Naive thymus-derived CD8-positive, alpha-beta T cell (primary cell): ENCODE measurements around the gene OR2A7. TPM values are rescaled to one million over a fixed set of nuclear protein-coding genes. Genes with fewer than 3 reads are reported as not detected.
"Not testable (repeated sequence)": the region's sequence is repeated elsewhere in the genome, so short reads cannot be mapped to it uniquely, and the experiment has no call there.

Source experiments
- ATAC-seq, 2 donors: fragments of 150-1000 bp; cut with Tn5 transposase in 1 of 2; sonication (Bioruptor Pico), chemical (Tn5 transposase) in 1 of 2; 1 replicate in 1 of 2; 2 replicates in 1 of 2; pipeline ENCODE4 v1.10.0; 2021; ENCODE audit warnings: mild to moderate bottlenecking in 2 of 2, moderate library complexity in 2 of 2
- POLR2A ChIA-PET: fragments of 350-600 bp; sonication (Branson Sonifier 250); formaldehyde crosslinking; loops from one replicate; lab custom pipeline; 2021; ENCODE audit warnings: antibody characterized with exemption; lab: Charles Lee
- DNase-seq, 10 donors: peaks; one replicate each; pipeline versions ENCODE4 v3.0.0 to v3.0.0-alpha.2; 2020 to 2022
- H3K27ac Mint-ChIP-seq, 10 donors: one replicate each; pipeline ENCODE4 v1.8.0; 2020 to 2022; ENCODE audit warnings: mild to moderate bottlenecking in 10 of 10, mixed read lengths in 10 of 10, moderate library complexity in 4 of 10, inconsistent platforms in 1 of 10
- H3K27me3 Mint-ChIP-seq, 5 donors: one replicate each; pipeline ENCODE4 v1.8.0; 2021 to 2022; ENCODE audit warnings: mixed read lengths in 5 of 5
- H3K36me3 Mint-ChIP-seq, 3 donors: one replicate each; pipeline ENCODE4 v1.8.0; 2020 to 2022; ENCODE audit warnings: mixed read lengths in 3 of 3, mild to moderate bottlenecking in 2 of 3, inconsistent platforms in 1 of 3
- H3K4me1 Mint-ChIP-seq, 4 donors: one replicate each; pipeline ENCODE4 v1.8.0; 2021 to 2022; ENCODE audit warnings: mixed read lengths in 4 of 4
- H3K4me3 Mint-ChIP-seq, 10 donors: one replicate each; pipeline ENCODE4 v1.8.0; 2020 to 2022; ENCODE audit warnings: mild to moderate bottlenecking in 10 of 10, mixed read lengths in 10 of 10, moderate library complexity in 6 of 10, inconsistent platforms in 1 of 10
- H3K9me3 Mint-ChIP-seq, 9 donors: one replicate each; pipeline ENCODE4 v1.8.0; 2020 to 2022; ENCODE audit warnings: mixed read lengths in 9 of 9, mild to moderate bottlenecking in 3 of 9, inconsistent platforms in 1 of 9, moderate library complexity in 1 of 9
- polyA plus RNA-seq, 3 donors: library from polyadenylated mRNA; unstranded; fragments of 300-500 nt; fragmentation: Illumina TruSeq; gene quantifications; one replicate each; pipeline ENCODE4 v1.2.3, GENCODE V29; 2021
- total RNA-seq, 8 experiments: library from RNA in 2 of 8; stranded (reverse) in 2 of 8; gene quantifications; one replicate each; pipeline ENCODE4 v1.2.3 and lab custom pipeline; 2021 to 2026

Gene OR2A7
- total RNA-seq (1 to 10 TPM; 5.5 to 5.9 TPM), polyA plus RNA-seq (under 1 TPM; 0.23 to 0.74 (median 0.67) TPM), total RNA-seq (lab: John Stamatoyannopoulos, UW) (0 to 0.64 (median 0.07) reads per million in 6 experiments)

DNA sequence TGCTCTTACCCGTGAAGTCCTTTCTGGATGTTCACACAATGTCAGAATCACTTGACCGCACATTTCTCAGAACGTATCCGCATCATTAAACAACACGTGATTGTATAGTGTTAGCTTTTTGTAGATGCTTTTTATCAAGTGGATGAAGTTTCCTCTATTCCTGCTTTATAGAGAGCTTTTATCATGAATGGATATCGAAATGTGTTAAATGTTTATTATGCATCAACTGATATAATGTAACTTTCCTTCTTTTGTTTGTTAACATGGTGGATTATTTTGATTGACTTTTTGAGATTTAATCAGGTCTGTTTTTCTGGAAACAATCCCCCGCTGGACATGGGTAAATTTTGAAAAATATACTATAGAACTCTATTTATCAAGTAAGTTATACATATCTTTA is at the start of gene OR2A7:
Gene OR2A7 (minus strand): TSS at position 101 of the 400 bp plus-strand sequence. CDS start 5,164 bp downstream, outside the sequence.
- DNase-seq, H3K4me3 Mint-ChIP-seq, H3K9me3 Mint-ChIP-seq, POLR2A ChIA-PET, H3K36me3 Mint-ChIP-seq, H3K4me1 Mint-ChIP-seq, ATAC-seq, H3K27me3 Mint-ChIP-seq, H3K27ac Mint-ChIP-seq: not testable (repeated sequence)

DNA sequence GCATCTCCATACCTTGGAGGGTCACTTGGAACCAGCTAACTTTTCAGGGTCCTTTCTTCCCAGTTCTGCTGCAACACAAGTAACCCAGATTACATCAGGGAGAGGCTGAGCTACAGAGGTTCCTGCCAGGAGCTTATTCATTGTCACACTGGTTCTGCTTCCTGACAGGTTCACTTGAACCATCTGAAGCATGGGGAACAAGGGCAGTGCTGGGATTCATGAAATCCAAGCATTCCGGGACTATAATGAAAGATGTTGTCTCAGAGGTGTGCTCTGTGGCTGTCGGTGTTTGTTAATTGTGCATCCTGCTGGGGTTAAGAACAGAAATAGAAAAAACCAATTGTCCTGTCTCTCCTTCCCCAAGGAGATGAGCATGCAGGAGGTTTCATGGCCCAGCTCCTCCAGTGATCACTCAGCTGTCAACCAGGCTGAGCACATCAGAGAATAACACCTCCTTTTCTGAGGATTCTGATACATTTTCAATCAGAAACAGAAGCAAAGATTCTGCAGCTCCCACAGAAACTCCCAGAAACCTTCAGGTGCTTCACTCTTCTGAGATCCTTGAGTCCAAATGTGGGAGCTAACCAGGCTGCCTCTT is 47.4 kb upstream of the OR2A7 start, which contains the start of gene OR2A1:
Gene OR2A1 (plus strand): TSS at position 548 of the 598 bp plus-strand sequence. CDS start 5,706 bp downstream, outside the sequence.
- H3K4me1 Mint-ChIP-seq, POLR2A ChIA-PET, DNase-seq, ATAC-seq, H3K4me3 Mint-ChIP-seq, H3K9me3 Mint-ChIP-seq, H3K36me3 Mint-ChIP-seq, H3K27me3 Mint-ChIP-seq, H3K27ac Mint-ChIP-seq: not testable (repeated sequence)

- H3K27ac Mint-ChIP-seq, ATAC-seq, H3K9me3 Mint-ChIP-seq, DNase-seq, H3K4me1 Mint-ChIP-seq, H3K36me3 Mint-ChIP-seq, POLR2A ChIA-PET, H3K4me3 Mint-ChIP-seq, H3K27me3 Mint-ChIP-seq: not testable (repeated sequence)
Measured at GRCh38 chr7:144311218-144311617, 46.6 kb upstream of the OR2A7 start.

- H3K36me3 Mint-ChIP-seq, H3K4me3 Mint-ChIP-seq, H3K4me1 Mint-ChIP-seq, POLR2A ChIA-PET, ATAC-seq, DNase-seq, H3K27me3 Mint-ChIP-seq, H3K27ac Mint-ChIP-seq, H3K9me3 Mint-ChIP-seq: not testable (repeated sequence)
Measured at GRCh38 chr7:144309702-144310101, 45.1 kb upstream of the OR2A7 start.

DNA sequence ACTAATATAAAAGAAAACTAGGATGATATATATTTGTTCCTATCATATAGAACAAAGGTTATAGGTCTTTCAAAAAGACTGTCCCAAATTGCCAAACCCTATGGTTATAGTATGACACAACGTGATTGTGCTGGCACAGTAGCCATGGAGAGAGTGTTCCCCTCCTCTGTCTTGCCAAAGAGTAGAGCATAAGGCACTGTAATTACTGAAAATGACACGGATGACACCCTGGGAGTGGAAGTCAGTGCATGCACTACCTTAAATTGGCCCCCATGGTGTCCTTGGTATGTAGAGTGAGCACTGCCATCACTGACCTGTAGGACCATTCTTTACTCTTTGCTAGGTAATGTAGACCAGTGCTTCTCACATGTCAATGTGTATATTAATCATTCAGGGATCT is 40.6 kb upstream of the OR2A7 start:
- H3K36me3 Mint-ChIP-seq, ATAC-seq, H3K9me3 Mint-ChIP-seq, DNase-seq, H3K4me1 Mint-ChIP-seq, H3K4me3 Mint-ChIP-seq, POLR2A ChIA-PET, H3K27me3 Mint-ChIP-seq, H3K27ac Mint-ChIP-seq: not testable (repeated sequence)

- H3K9me3 Mint-ChIP-seq, ATAC-seq, H3K27ac Mint-ChIP-seq, H3K4me1 Mint-ChIP-seq, H3K36me3 Mint-ChIP-seq, H3K4me3 Mint-ChIP-seq, DNase-seq, POLR2A ChIA-PET, H3K27me3 Mint-ChIP-seq: not testable (repeated sequence)
Measured at GRCh38 chr7:144303607-144304006, 39.0 kb upstream of the OR2A7 start.

DNA sequence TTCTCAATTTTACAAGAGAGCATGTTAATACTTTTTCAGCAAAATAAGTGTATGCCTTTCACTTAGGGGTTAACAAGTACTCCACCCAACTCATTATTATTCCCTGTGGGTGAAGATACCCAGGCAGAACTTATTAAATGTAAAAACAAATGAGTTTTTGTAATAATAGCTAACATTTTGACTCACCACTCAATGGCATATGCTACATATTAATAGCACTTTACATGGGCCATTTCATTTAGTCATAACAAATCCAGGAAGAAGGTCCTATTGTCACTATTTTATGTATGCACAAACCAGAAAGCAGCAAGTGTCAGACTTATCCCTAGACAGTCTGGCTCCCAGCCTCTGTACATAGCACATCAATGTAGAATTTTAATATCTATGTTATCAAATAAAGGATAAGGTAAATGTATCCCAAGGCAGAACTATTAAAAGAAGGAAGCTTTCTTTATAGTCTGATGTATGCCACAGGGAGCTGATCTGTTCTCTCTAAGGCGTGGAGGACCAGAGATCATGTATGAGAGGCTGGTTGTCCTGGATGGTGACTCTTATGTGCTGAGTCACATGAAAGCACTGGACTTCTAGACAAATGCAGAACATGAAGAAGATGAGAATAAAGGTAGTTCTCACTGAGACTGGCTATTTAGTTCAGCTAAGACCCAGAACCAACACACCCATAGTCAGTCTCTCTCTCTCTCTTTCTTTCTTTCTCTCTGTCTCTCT is 38.1 kb upstream of the OR2A7 start:
- H3K27me3 Mint-ChIP-seq, POLR2A ChIA-PET, ATAC-seq, H3K36me3 Mint-ChIP-seq, H3K27ac Mint-ChIP-seq, H3K4me1 Mint-ChIP-seq, H3K9me3 Mint-ChIP-seq, DNase-seq, H3K4me3 Mint-ChIP-seq: not testable (repeated sequence)

- H3K4me3 Mint-ChIP-seq, H3K36me3 Mint-ChIP-seq, H3K27me3 Mint-ChIP-seq, H3K4me1 Mint-ChIP-seq, POLR2A ChIA-PET, DNase-seq, H3K27ac Mint-ChIP-seq, H3K9me3 Mint-ChIP-seq: not testable (repeated sequence)
- ATAC-seq = peak; percentile 80 to 82
Measured at GRCh38 chr7:144293794-144294499, 29.4 kb upstream of the OR2A7 start.

- H3K4me1 Mint-ChIP-seq, POLR2A ChIA-PET, H3K27me3 Mint-ChIP-seq, H3K9me3 Mint-ChIP-seq, H3K36me3 Mint-ChIP-seq, ATAC-seq, DNase-seq: not testable (repeated sequence)
- Mint-ChIP-seq H3K4me3 (peak overlapping the region in 2 of 10 donors; percentile 20 to 59), H3K27ac (peak overlapping the region in 4 of 10 donors; percentile 36 to 88 (median 71))
Measured at GRCh38 chr7:144292384-144293161, 28.0 kb upstream of the OR2A7 start.

DNA sequence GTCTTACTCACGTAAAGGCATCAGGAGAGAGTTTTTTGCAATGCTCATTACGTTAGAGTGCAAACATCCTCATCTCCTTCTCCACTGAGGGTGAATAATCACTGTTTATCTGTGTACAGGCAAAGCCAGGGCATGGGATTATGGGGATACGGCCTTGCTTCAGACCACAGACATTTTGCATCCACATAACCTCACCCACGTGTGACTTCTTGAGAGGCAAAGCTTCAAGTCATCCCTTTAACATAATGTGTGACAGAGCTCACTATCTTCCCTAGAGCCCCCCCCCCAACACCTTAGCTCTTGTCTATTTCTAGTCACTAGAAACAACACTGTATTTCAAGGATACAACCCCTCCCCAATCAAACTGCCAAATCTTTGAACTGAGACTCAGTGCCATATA is 27.0 kb upstream of the OR2A7 start:
- DNase-seq, POLR2A ChIA-PET: not testable (repeated sequence)

GRCh38 chr7:144287171-144287784 is 22.7 kb upstream of the OR2A7 start:
- H3K27ac Mint-ChIP-seq, H3K4me3 Mint-ChIP-seq, H3K9me3 Mint-ChIP-seq, H3K36me3 Mint-ChIP-seq, H3K27me3 Mint-ChIP-seq, H3K4me1 Mint-ChIP-seq, DNase-seq, POLR2A ChIA-PET: not testable (repeated sequence)
- ATAC-seq = peak in 1 of 2 donors; percentile 39

More for the DNA sequence above, 27.0 kb upstream of the OR2A7 start:
- H3K27ac Mint-ChIP-seq, H3K9me3 Mint-ChIP-seq, H3K4me1 Mint-ChIP-seq, H3K27me3 Mint-ChIP-seq, H3K4me3 Mint-ChIP-seq, ATAC-seq, H3K36me3 Mint-ChIP-seq: not testable (repeated sequence)

GRCh38 chr7:144283716-144284115 is 19.1 kb upstream of the OR2A7 start:
- H3K4me3 Mint-ChIP-seq, DNase-seq, POLR2A ChIA-PET, ATAC-seq, H3K9me3 Mint-ChIP-seq, H3K4me1 Mint-ChIP-seq, H3K27ac Mint-ChIP-seq, H3K36me3 Mint-ChIP-seq, H3K27me3 Mint-ChIP-seq: not testable (repeated sequence)
